ENCODE measurements around the gene RALGDS.

Gene RALGDS

DNA sequence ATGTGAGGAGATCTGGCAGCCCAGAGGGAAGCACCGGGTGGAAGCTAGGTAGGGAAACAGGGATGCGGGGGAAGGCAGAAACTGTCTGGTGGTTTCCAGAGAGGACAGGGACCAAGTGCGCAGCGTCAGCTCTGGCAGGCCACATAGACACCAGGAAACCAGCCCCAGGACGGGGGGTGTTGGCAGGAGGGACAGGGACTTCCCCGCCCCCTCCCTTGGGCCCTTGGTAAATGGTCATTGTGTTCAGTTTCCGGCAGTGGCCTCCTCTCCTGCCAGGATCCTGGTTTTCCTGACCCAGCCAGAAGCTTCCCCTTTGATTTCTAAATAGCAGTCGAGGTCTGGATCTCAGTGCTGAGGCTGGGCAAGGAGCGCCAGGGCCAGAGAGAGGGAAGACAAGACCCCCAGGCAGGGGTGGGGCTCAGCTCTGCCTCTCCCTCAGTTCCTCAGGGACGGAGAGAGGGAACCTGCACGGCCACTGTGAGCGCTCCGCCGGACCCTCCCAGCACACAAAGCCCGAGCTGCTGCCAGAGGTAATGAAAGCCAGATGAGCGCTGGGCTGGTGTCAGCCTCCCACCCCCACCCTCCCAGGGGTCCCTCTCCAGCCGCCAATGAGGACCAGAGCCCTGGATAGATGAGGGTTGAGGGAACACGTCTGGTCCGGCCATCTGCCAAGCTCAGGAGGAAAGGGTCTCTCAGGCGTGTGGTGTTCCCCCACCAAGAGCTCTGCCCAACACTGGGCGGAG, 1.8 kb downstream of the RALGDS start:
- no peak for DNase-seq (ENCODE audit: low read depth in 1 of 2, low spot score in 1 of 2)
- TF ChIP-seq JUND (IDR thresholded peaks at IDR 0.05; ENCODE audit: low read depth) = no peak
- in situ Hi-C loops (cut with HindIII; ENCODE audit: low pct_unique_long_range_greater_than_20kb, low sequenced_read_pairs) = no loop called here

DNA sequence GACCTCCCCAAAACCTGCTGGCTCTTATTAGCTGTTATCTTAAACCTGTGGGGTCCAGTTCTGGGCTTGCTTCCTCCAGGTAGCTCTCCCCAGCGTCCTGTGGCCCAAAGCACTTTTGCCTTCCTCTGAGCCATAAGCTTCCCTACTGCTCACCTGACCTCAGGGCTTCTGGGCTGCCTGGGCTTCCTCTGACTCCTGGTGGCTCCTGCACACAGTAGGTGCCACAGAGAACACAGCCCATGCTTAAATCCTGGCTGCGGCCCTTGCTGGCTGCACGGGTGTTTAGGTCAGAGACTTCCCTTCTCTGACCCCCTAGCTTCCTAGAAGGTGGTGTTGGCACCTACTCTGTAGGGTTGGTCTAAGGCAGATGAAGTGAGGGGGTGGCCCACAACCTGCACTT, 2.5 kb downstream of the RALGDS start:
- TF ChIP-seq JUND (IDR thresholded peaks at IDR 0.05; ENCODE audit: low read depth) = no peak
- in situ Hi-C loops (cut with HindIII; ENCODE audit: low pct_unique_long_range_greater_than_20kb, low sequenced_read_pairs) = no loop called here
- no peak for DNase-seq (ENCODE audit: low read depth in 1 of 2, low spot score in 1 of 2)

- in situ Hi-C loops (cut with HindIII; ENCODE audit: low pct_unique_long_range_greater_than_20kb, low sequenced_read_pairs) = no loop called here
- no peak for DNase-seq (ENCODE audit: low read depth in 1 of 2, low spot score in 1 of 2)
- TF ChIP-seq JUND (IDR thresholded peaks at IDR 0.05; ENCODE audit: low read depth) = no peak
These were observed 2.9 kb downstream of the RALGDS start for GRCh38 chr9:133118179-133118520.

- DNase-seq (ENCODE audit: low read depth in 1 of 2, low spot score in 1 of 2) = no peak
- in situ Hi-C loops (cut with HindIII; ENCODE audit: low pct_unique_long_range_greater_than_20kb, low sequenced_read_pairs) = no loop called here
- no peak for TF ChIP-seq JUND (IDR thresholded peaks at IDR 0.05; ENCODE audit: low read depth)
These were observed 3.5 kb downstream of the RALGDS start for GRCh38 chr9:133117271-133118178.

GRCh38 chr9:133116346-133117231, 4.5 kb downstream of the RALGDS start:
- in situ Hi-C loops (cut with HindIII; ENCODE audit: low pct_unique_long_range_greater_than_20kb, low sequenced_read_pairs) = no loop called here
- no peak for DNase-seq (ENCODE audit: low read depth in 1 of 2, low spot score in 1 of 2)
- TF ChIP-seq JUND (IDR thresholded peaks at IDR 0.05; ENCODE audit: low read depth) = no peak

GRCh38 chr9:133115604-133116345, 5.3 kb downstream of the RALGDS start:
- TF ChIP-seq JUND (IDR thresholded peaks at IDR 0.05; ENCODE audit: low read depth) = no peak
- no peak for DNase-seq (ENCODE audit: low read depth in 1 of 2, low spot score in 1 of 2)
- in situ Hi-C loops (cut with HindIII; ENCODE audit: low pct_unique_long_range_greater_than_20kb, low sequenced_read_pairs) = no loop called here

DNA sequence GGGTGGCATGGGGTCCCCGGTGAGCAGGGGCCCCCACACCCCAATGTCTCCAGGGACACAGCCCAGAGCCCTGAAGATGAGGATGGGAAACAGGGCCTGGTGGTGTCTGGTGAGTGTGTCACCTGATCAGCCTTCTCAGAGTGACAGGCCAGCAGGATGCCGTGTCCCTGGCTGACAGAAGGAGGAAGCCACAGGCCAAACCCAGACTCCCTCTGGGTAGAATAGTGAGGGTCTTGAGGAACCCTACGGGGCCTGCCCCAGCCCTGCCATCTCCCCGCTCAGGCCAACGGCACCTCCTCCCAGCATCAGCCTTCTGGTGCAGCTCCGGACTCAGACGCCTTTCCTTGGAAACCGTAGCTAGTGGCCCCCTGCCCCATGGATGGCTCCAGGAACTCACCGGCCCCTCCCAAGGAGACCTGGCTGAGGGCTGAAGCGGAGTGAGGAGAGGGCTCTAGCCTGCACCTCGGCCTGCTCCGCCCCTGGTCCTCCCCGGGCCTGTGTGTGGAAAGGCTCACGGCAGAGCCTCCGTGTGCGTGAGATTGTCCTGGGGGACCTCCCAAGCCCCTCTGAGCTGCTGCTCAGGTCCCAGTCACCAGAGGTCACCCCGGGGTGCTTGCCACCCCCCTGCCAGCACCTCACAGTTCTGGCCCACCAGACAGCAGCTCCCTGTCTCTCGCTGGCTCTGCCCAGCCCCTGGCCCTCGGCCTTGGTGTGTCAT, 6.0 kb downstream of the RALGDS start:
- DNase-seq (ENCODE audit: low read depth in 1 of 2, low spot score in 1 of 2) = no peak
- no peak for TF ChIP-seq JUND (IDR thresholded peaks at IDR 0.05; ENCODE audit: low read depth)
- in situ Hi-C loops (cut with HindIII; ENCODE audit: low pct_unique_long_range_greater_than_20kb, low sequenced_read_pairs) = no loop called here

DNA sequence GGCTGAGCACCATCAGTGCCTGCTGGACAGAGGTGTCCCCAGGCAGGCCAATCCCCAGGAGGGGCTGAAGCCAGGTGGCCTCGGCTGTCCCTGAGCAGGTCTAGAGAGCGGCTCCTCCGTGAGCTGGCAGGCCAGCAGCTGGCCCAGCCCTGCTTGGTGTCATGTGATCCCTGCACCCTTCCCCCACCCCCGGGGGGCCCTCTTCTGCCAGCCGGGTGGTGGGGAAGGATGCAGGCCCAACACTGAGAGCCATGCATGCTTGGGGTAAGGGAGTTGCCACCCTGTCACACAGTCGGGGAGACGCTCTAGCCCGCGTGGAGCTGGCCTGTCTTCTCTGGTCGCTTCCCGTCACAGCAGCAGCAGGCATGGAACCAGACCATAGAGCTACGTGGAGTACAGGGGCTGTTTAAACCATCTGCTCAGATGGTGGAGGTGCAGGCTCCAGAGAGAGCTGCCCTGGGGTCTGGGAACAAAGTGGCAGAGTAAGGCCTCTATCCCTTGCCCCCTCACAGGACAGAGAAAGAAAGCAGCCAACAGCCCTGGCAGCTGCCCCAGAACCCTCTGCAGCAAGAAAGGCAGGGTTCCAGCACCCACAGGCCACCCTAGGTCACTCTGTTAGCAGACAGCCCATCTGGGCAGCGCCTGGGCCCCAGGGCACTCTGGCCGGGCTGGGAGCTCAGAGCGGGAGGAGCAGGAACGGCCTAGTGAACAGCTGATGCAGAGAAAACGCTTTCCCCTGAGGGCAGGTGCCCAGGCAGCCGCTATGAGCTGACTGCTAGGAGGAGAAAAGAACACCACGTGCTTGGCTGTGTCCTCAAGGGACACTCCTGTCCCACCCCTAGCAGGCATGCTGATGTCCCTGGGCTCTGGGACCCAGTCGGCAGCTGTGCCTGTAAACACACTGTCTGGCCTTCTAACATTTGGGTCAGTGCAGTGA, 6.8 kb downstream of the RALGDS start:
- in situ Hi-C loops (cut with HindIII; ENCODE audit: low pct_unique_long_range_greater_than_20kb, low sequenced_read_pairs) = no loop called here
- DNase-seq (ENCODE audit: low read depth in 1 of 2, low spot score in 1 of 2) = peak in 1 of 2 experiments; percentile 61
- TF ChIP-seq JUND (IDR thresholded peaks at IDR 0.05; ENCODE audit: low read depth) = no peak

GRCh38 chr9:133113163-133113948, 7.7 kb downstream of the RALGDS start:
- no peak for DNase-seq (ENCODE audit: low read depth in 1 of 2, low spot score in 1 of 2)
- no peak for TF ChIP-seq JUND (IDR thresholded peaks at IDR 0.05; ENCODE audit: low read depth)
- in situ Hi-C loops (cut with HindIII; ENCODE audit: low pct_unique_long_range_greater_than_20kb, low sequenced_read_pairs) = no loop called here

DNA sequence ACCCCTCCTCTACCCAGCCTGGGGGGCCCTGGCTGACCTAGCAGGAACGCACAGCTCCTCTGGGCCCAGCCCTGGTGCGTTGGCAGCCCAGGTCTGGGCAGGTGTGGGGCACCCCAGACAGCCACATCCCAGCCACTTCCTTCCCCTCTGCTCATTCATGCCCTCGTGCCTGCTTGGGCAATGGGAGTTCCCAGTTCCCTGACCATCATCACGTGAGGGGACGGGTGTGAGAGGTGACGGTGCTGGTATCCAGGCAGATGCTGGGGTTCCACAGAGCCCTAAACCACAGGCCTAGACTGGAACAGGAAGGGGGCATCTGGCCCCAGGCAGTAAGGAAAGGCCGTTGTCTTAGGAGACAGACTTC, 8.4 kb downstream of the RALGDS start:
- in situ Hi-C loops (cut with HindIII; ENCODE audit: low pct_unique_long_range_greater_than_20kb, low sequenced_read_pairs) = no loop called here
- DNase-seq (ENCODE audit: low read depth in 1 of 2, low spot score in 1 of 2) = no peak
- TF ChIP-seq JUND (IDR thresholded peaks at IDR 0.05; ENCODE audit: low read depth) = no peak
